ENCODE results near the gene B3GLCT. TPM values are rescaled to one million over a fixed set of nuclear protein-coding genes. Genes with fewer than 3 reads are reported as not detected.
A peak's percentile ranks its signal among the peaks of the same experiment; 100 is the strongest.
"Not testable (repeated sequence)": the region's sequence is repeated elsewhere in the genome, so short reads cannot be mapped to it uniquely, and the experiment has no call there.

The B3GLCT gene
- total RNA-seq, 1 donor from 2014 or later: 14.9 TPM

GRCh38 chr13:31276421-31276820, 76.6 kb downstream of the B3GLCT start:
- no peak for DNase-seq (ENCODE audit: low spot score)

GRCh38 chr13:31278869-31279268, 79.1 kb downstream of the B3GLCT start:
- peak; percentile 67 for DNase-seq (ENCODE audit: low spot score)

GRCh38 chr13:31282741-31283455, 83.1 kb downstream of the B3GLCT start:
- DNase-seq (ENCODE audit: low spot score): no peak

- no peak for DNase-seq (ENCODE audit: low spot score)
These were observed 87.2 kb downstream of the B3GLCT start for GRCh38 chr13:31286930-31287329.

GRCh38 chr13:31301119-31301518, 101.3 kb downstream of the B3GLCT start:
- no peak for DNase-seq (ENCODE audit: low spot score)

GRCh38 chr13:31310356-31310755, 110.6 kb downstream of the B3GLCT start:
- DNase-seq (ENCODE audit: low spot score): no peak

GRCh38 chr13:31310786-31311185, 111.0 kb downstream of the B3GLCT start:
- no peak for DNase-seq (ENCODE audit: low spot score)

GRCh38 chr13:31311921-31312320, 112.1 kb downstream of the B3GLCT start:
- no peak for DNase-seq (ENCODE audit: low spot score)

GRCh38 chr13:31314961-31315360, 115.2 kb downstream of the B3GLCT start:
- no peak for DNase-seq (ENCODE audit: low spot score)

GRCh38 chr13:31320946-31321345, 121.2 kb downstream of the B3GLCT start:
- no peak for DNase-seq (ENCODE audit: low spot score)

GRCh38 chr13:31321457-31321856, 121.7 kb downstream of the B3GLCT start:
- no peak for DNase-seq (ENCODE audit: low spot score)

GRCh38 chr13:31322026-31322425, 122.3 kb downstream of the B3GLCT start:
- no peak for DNase-seq (ENCODE audit: low spot score)

GRCh38 chr13:31322702-31323405, 123.1 kb downstream of the B3GLCT start:
- no peak for DNase-seq (ENCODE audit: low spot score)

- DNase-seq (ENCODE audit: low spot score): no peak
These were observed 127.5 kb downstream of the B3GLCT start for GRCh38 chr13:31327182-31327860.

GRCh38 chr13:31328549-31329235, 128.9 kb downstream of the B3GLCT start:
- DNase-seq (ENCODE audit: low spot score): peak; percentile 1

- peak; percentile 46 for DNase-seq (ENCODE audit: low spot score)
These were observed 130.5 kb downstream of the B3GLCT start for GRCh38 chr13:31330236-31330635.

- no peak for DNase-seq (ENCODE audit: low spot score)
These were observed 131.3 kb downstream of the B3GLCT start for GRCh38 chr13:31331068-31331467.

GRCh38 chr13:31334547-31334946, 134.8 kb downstream of the B3GLCT start:
- no peak for DNase-seq (ENCODE audit: low spot score)

- no peak for DNase-seq (ENCODE audit: low spot score)
These were observed 135.3 kb downstream of the B3GLCT start for GRCh38 chr13:31334994-31335557.

GRCh38 chr13:31339616-31340015, 139.8 kb downstream of the B3GLCT start:
- not testable (repeated sequence) for DNase-seq (ENCODE audit: low spot score)

GRCh38 chr13:31340848-31341247, 141.1 kb downstream of the B3GLCT start:
- DNase-seq (ENCODE audit: low spot score): not testable (repeated sequence)

- no peak for DNase-seq (ENCODE audit: low spot score)
These were observed 147.1 kb downstream of the B3GLCT start for GRCh38 chr13:31346891-31347290.

Data from umbilical cord (tissue), 2 donors.